ENCODE results near the gene GALNT2.

Gene GALNT2

GRCh38 chr1:230220478-230220877, 153.4 kb downstream of the GALNT2 start:
- no peak for DNase-seq

DNA sequence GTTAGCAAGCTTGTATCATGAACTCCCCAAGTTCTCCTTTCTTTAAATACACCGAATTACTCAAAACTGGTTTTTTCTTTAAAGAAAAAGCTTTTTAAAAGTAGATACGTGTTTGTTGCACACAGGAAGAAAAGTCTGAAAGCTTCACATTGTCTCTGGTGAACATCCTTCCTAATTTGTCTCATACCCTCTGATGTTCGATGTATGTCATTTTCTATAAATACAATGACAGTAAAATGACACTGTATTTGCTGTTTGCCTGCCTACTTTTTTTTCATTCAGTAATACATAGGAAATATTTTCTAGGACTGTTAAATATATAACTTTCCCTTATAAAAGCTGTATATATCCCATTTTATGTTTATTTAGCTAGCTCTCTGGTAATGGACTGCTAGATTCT, 153.9 kb downstream of the GALNT2 start:
- no peak for DNase-seq

GRCh38 chr1:230222678-230223077, 155.6 kb downstream of the GALNT2 start:
- no peak for DNase-seq

- DNase-seq, result no peak
Measured at GRCh38 chr1:230224101-230224960, 157.3 kb downstream of the GALNT2 start.

GRCh38 chr1:230226007-230226800, 159.2 kb downstream of the GALNT2 start:
- DNase-seq, result no peak

GRCh38 chr1:230226814-230227213, 159.8 kb downstream of the GALNT2 start:
- no peak for DNase-seq

- no peak for DNase-seq
Measured at GRCh38 chr1:230228236-230228897, 161.3 kb downstream of the GALNT2 start.

DNA sequence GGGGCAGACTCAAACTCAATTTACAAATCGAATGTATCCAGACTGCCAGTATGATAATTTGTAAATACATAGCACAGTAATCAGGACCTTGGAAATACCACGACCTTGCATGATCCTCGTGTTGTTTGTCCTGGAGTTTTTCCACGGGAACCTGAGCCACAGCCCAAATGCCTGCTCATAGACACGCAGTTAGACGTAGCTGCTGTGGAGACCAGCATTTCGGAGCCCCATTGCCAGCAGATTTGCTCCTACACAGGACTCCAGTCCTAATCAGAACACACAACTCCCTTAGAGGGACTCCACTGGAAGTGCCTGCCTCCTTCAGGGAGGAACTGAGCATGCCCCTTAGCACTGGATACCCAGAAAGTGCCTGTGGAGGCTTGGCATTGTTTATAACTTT, 163.2 kb downstream of the GALNT2 start:
- DNase-seq, result no peak

- no peak for DNase-seq
Measured at GRCh38 chr1:230230948-230231773, 164.1 kb downstream of the GALNT2 start.

- no peak for DNase-seq
Measured at GRCh38 chr1:230231774-230232145, 164.7 kb downstream of the GALNT2 start.

DNA sequence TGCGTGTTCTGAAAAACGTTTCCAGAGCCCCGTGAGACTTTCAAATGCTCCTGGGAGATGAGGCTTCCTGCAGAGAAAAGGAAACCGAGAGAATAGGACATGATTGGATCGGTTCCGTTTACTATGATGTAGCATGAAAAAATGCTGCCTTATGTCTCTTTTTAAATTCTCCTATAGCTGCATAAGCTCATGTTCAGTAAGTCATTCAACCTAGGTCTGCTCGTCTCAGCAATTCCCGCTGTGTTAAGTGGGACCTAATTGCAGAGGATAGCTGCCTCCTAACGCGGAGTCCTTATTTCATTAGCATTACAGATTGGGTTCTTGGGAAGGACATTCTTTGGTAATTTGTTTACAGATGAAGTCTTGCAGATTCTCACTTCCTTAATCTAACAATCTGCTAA, 165.3 kb downstream of the GALNT2 start:
- no peak for DNase-seq

- DNase-seq, result no peak
Measured at GRCh38 chr1:230233786-230234185, 166.7 kb downstream of the GALNT2 start.

DNA sequence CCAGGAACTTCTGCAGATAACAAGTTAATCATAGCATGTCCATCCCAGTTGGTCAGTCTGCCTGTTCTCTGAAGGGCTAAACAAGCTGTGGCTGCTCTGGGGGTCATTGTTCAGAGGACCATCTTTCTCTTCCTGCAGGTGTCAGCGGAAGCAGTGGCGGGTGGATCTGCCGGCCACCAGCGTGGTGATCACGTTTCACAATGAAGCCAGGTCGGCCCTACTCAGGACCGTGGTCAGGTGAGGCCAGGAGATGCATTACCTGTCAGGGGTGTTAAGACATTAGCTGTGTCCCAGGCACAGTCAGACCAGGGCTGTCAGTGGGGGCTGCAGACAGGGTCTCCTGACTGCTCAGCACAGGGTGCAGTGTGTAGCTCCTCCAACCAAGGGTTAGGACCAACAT, 168.8 kb downstream of the GALNT2 start:
- DNase-seq, result no peak

GRCh38 chr1:230236301-230237008, 169.4 kb downstream of the GALNT2 start:
- no peak for DNase-seq

GRCh38 chr1:230237009-230237370, 170.0 kb downstream of the GALNT2 start:
- no peak for DNase-seq

- no peak for DNase-seq
Measured at GRCh38 chr1:230237805-230238204, 170.8 kb downstream of the GALNT2 start.

GRCh38 chr1:230240446-230241086, 173.5 kb downstream of the GALNT2 start:
- no peak for DNase-seq

DNA sequence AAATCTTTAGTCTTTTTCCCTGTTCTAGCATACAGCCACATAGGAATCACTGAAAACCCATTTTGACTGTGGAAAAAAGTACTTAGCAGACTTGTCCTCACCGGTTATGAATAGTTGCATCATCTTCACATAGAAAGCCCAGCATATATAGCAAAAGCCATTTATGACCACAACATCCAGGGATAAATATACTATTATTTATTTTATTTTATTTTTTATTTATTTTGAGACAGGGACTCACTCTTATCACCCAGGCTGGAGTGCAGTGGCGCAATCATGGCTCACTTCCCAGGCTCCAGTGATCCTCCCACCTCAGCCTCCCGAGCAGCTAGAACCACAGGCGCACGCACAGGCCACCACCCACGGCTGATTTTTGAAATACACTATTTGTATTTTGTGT, 175.3 kb downstream of the GALNT2 start:
- DNase-seq, result no peak

DNA sequence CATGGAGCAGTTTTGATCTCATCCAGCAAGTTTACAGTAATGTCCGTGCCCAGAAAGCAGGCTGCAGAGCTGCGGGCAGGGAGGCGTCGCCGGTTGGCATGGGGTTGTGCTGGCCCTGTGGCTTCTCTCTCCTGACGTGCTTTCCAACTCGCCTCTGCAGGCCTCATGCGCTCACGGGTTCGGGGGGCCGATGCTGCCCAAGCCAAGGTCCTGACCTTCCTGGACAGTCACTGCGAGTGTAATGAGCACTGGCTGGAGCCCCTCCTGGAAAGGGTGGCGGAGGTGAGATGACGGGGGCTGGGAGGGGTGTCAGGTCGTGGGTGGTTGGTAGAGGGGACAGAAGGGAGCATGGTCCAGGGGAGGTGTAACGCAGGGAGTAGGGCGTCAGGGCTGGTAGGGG, 176.1 kb downstream of the GALNT2 start:
- DNase-seq, result no peak

GRCh38 chr1:230243583-230244353, 176.7 kb downstream of the GALNT2 start:
- no peak for DNase-seq

DNA sequence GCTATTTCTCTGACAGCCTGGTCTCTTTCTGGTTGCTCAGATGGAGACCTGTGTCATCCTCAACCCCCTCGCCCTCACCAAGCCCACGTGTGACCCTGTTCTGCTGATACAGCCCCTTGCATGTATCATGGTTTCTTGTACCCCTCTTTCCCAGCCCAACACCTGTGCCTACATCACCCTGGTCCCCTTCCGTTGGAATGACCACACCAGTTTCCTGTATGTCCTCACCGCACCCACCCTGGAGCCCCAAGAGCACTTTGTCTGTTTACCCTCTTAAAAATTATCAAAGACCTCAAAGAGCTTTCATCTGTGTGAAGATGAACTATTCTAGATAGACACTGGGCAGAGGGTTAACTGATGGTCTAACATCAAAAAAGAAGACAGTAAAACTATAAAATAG, 179.5 kb downstream of the GALNT2 start:
- no peak for DNase-seq

All from activated CD4-positive, CD25-positive, alpha-beta regulatory T cell treated with anti-CD3 and anti-CD28 coated beads, Interleukin-2, amount 50 U/mL, for 72 hours (primary cell).